Vagina (tissue), 2 donors: ENCODE results near the gene LRMDA. TPM values are rescaled to one million over a fixed set of nuclear protein-coding genes. Genes with fewer than 3 reads are reported as not detected.

Experiments used
- DNase-seq, 2 donors: peaks; one replicate each; pipeline ENCODE4 v3.0.0-alpha.2; 2017; ENCODE audit errors: extremely low spot score in 2 of 2
- H3K27ac ChIP-seq: fragments of 200-600 bp; sonication (generic); one replicate; pipeline ENCODE4 v1.5.1; 2019
- H3K27me3 ChIP-seq: fragments of 200-600 bp; sonication (generic); one replicate; pipeline ENCODE4 v1.5.1; 2019
- H3K36me3 ChIP-seq, 2 donors: fragments of 200-600 bp; sonication (generic); one replicate each; pipeline ENCODE4 v1.5.1; 2017 to 2019
- H3K4me1 ChIP-seq: fragments of 200-600 bp; sonication (generic); one replicate; pipeline ENCODE4 v1.5.1; 2019
- H3K4me3 ChIP-seq, 2 donors: fragments of 200-600 bp; sonication (generic); 1 replicate in 1 of 2; 2 replicates in 1 of 2; pipeline ENCODE4 v1.5.1; 2016 to 2019
- H3K9me3 ChIP-seq: fragments of 200-600 bp; sonication (generic); one replicate; pipeline ENCODE4 v1.5.1; 2019
- POLR2A ChIP-seq, 2 donors: fragments of 450-650 bp; IDR thresholded peaks; one replicate each; pipeline ENCODE4 v1.6.1; 2017; ENCODE audit warnings: antibody characterized with exemption in 2 of 2, mild to moderate bottlenecking in 2 of 2, moderate library complexity in 2 of 2
- POLR2AphosphoS5 ChIP-seq, 2 donors: sonication (generic); formaldehyde crosslinking; IDR thresholded peaks; one replicate each; pipeline ENCODE4 v1.9.0; 2017; ENCODE audit warnings: antibody characterized with exemption in 2 of 2, mild to moderate bottlenecking in 2 of 2, low read depth in 1 of 2; ENCODE audit not compliant: insufficient read depth in 1 of 2
- intact Hi-C: fragments of 100-400 bp; cut with DNase I; formaldehyde crosslinking; loops from one replicate; pipeline ENCODE4 v1.15.1; 2023
- total RNA-seq: library from RNA; depleted of rRNA; stranded (reverse); fragments of >200 nt; gene quantifications from one replicate; pipeline ENCODE4 v1.2.3, GENCODE V29; 2016
- TF ChIP-seq, protein P1 (sequence below), 3 experiments: fragments of 450-650 bp in 2 of 3; fragments of 200-600 bp in 1 of 3; sonication (generic) in 1 of 3; IDR thresholded peaks; one replicate each; pipeline ENCODE4 v1.5.1; 2017 to 2019; ENCODE audit warnings: antibody characterized with exemption in 3 of 3, mild to moderate bottlenecking in 2 of 3, moderate library complexity in 2 of 3

Gene LRMDA
- total RNA-seq, 1 donor from 2014 or later: 22.6 TPM

- DNase-seq: no peak
These were observed 527.8 kb downstream of the LRMDA start for GRCh38 chr10:75959209-75959608.

DNA sequence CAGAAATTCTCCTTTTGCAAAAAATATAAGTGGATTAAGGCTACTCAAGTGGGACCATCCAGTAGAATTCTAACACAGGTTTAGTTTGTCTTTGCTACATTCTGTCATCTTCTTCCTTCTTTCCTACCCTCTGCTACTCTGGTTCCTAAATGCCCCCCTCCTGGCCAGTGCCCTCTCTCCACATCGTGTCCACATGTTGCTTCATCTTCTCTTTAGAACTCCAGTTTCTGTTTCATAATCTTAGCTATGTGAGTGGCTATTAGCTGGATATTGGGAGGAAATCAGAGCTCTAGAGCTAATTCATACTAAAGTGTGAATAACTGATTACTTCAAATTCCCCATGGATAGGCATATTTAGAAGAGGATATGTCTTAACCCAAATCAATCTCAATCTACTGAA, 528.5 kb downstream of the LRMDA start:
- H3K4me3 ChIP-seq: no peak overlapping the region
- intact Hi-C loops: no loop called here
- no peak for TF ChIP-seq POLR2AphosphoS5 (IDR thresholded peaks at IDR 0.05; ENCODE audit: insufficient read depth in 1 of 2, low read depth in 1 of 2)
- TF ChIP-seq, protein P1, sequence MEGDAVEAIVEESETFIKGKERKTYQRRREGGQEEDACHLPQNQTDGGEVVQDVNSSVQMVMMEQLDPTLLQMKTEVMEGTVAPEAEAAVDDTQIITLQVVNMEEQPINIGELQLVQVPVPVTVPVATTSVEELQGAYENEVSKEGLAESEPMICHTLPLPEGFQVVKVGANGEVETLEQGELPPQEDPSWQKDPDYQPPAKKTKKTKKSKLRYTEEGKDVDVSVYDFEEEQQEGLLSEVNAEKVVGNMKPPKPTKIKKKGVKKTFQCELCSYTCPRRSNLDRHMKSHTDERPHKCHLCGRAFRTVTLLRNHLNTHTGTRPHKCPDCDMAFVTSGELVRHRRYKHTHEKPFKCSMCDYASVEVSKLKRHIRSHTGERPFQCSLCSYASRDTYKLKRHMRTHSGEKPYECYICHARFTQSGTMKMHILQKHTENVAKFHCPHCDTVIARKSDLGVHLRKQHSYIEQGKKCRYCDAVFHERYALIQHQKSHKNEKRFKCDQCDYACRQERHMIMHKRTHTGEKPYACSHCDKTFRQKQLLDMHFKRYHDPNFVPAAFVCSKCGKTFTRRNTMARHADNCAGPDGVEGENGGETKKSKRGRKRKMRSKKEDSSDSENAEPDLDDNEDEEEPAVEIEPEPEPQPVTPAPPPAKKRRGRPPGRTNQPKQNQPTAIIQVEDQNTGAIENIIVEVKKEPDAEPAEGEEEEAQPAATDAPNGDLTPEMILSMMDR (IDR thresholded peaks at IDR 0.05): no peak
- no peak for TF ChIP-seq POLR2A (IDR thresholded peaks at IDR 0.05)
- H3K4me1 ChIP-seq: no peaks in the 10 kb centered on the region
- no peak overlapping the region for H3K27ac ChIP-seq
- H3K9me3 ChIP-seq: no peaks in the 10 kb centered on the region
- no peak for DNase-seq
- no peaks in the 10 kb centered on the region for H3K36me3 ChIP-seq
- H3K27me3 ChIP-seq: no peaks in the 10 kb centered on the region

More at GRCh38 chr10:75959209-75959608, 527.8 kb downstream of the LRMDA start:
- intact Hi-C loops: no loop called here
- H3K9me3 ChIP-seq: no peaks in the 10 kb centered on the region
- no peaks in the 10 kb centered on the region for H3K36me3 ChIP-seq
- no peaks in the 10 kb centered on the region for H3K4me1 ChIP-seq
- no peak overlapping the region for H3K4me3 ChIP-seq
- TF ChIP-seq, protein P1 (IDR thresholded peaks at IDR 0.05): no peak
- TF ChIP-seq POLR2A (IDR thresholded peaks at IDR 0.05) (no peak), POLR2AphosphoS5 (IDR thresholded peaks at IDR 0.05; ENCODE audit: insufficient read depth in 1 of 2, low read depth in 1 of 2) (no peak)
- H3K27ac ChIP-seq: no peak overlapping the region
- no peaks in the 10 kb centered on the region for H3K27me3 ChIP-seq

- TF ChIP-seq, protein P1 (IDR thresholded peaks at IDR 0.05): no peak
- TF ChIP-seq POLR2AphosphoS5 (IDR thresholded peaks at IDR 0.05; ENCODE audit: insufficient read depth in 1 of 2, low read depth in 1 of 2): no peak
- intact Hi-C loops: no loop called here
These were observed 531.1 kb downstream of the LRMDA start for GRCh38 chr10:75962395-75963061.

DNA sequence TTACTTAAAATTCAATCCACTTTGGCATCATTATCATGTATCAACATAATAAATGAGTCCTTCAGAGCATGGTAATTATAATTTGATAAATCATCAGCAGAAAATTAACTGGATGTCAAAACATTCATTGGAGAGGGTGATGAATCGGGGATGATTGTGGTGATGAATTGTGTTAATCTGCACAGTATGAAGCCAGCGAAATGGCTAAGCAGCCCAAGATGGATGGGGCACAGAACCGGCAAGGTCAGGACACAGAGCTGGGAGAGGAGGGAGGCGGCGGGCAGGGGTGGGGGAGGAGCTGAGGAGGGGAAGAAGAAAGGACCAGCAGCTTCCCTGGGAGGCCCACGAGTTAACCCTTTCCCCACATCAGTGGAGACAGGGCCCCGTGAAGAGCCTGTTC, 536.1 kb downstream of the LRMDA start:
- peaks cover 4% of the 10 kb centered on the region for H3K4me1 ChIP-seq
- intact Hi-C loops: no loop called here
- H3K36me3 ChIP-seq: no peaks in the 10 kb centered on the region
- H3K4me3 ChIP-seq: no peak overlapping the region
- no peak for DNase-seq
- no peaks in the 10 kb centered on the region for H3K9me3 ChIP-seq
- H3K27me3 ChIP-seq: no peaks in the 10 kb centered on the region
- no peak overlapping the region for H3K27ac ChIP-seq
- TF ChIP-seq POLR2AphosphoS5 (IDR thresholded peaks at IDR 0.05; ENCODE audit: insufficient read depth in 1 of 2, low read depth in 1 of 2) (no peak), POLR2A (IDR thresholded peaks at IDR 0.05) (no peak)
- TF ChIP-seq, protein P1 (IDR thresholded peaks at IDR 0.05): no peak

More at GRCh38 chr10:75962395-75963061, 531.1 kb downstream of the LRMDA start:
- H3K4me3 ChIP-seq: no peak overlapping the region
- no peaks in the 10 kb centered on the region for H3K4me1 ChIP-seq
- H3K36me3 ChIP-seq: no peaks in the 10 kb centered on the region
- no peak for DNase-seq
- H3K27ac ChIP-seq: no peak overlapping the region
- no peaks in the 10 kb centered on the region for H3K9me3 ChIP-seq
- H3K27me3 ChIP-seq: no peaks in the 10 kb centered on the region

DNA sequence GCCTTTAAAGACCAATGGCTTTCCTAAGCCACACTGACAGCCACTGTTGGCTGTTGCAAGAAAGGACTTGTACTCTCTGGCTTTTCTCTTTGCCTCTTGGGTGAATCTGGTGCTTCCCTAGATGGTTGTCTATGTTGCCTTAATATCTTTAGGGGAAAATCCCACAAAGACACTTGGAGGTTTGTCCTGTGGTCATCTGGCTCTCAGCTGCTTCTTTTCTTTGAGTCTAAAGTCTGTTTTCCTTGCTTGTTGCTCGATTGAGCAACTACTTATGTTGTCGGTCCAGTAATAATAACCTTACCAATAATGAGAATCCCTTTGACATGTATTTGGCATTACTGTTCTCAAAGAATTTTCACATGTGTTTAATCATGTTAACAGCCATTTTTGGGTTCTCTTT, 537.6 kb downstream of the LRMDA start:
- peaks cover 9% of the 10 kb centered on the region for H3K4me1 ChIP-seq
- intact Hi-C loops: no loop called here
- H3K36me3 ChIP-seq: no peaks in the 10 kb centered on the region
- H3K9me3 ChIP-seq: no peaks in the 10 kb centered on the region
- no peak overlapping the region for H3K27ac ChIP-seq
- TF ChIP-seq, protein P1 (IDR thresholded peaks at IDR 0.05): no peak
- TF ChIP-seq POLR2A (IDR thresholded peaks at IDR 0.05) (no peak), POLR2AphosphoS5 (IDR thresholded peaks at IDR 0.05; ENCODE audit: insufficient read depth in 1 of 2, low read depth in 1 of 2) (no peak)
- H3K27me3 ChIP-seq: no peaks in the 10 kb centered on the region
- no peak for DNase-seq
- H3K4me3 ChIP-seq: no peak overlapping the region
